Measurements from ENCODE around the gene BORCS6.

DNA sequence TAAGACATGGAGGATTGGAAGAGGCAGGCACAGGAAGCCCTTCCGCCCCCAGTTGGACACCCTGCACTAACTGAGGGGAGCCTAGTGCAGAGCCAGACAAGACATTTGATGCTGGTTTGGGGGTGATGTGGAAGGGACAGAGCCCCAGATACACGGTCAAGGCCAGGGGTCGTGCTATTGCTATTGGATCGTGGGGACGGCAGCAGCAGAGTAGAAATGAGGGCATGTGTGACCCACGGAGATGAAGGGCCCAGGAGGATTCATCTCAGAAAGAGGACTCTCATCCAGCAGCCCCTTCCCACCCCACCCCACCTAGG is 25.2 kb downstream of the BORCS6 start:
- TF ChIP-seq, protein P1, sequence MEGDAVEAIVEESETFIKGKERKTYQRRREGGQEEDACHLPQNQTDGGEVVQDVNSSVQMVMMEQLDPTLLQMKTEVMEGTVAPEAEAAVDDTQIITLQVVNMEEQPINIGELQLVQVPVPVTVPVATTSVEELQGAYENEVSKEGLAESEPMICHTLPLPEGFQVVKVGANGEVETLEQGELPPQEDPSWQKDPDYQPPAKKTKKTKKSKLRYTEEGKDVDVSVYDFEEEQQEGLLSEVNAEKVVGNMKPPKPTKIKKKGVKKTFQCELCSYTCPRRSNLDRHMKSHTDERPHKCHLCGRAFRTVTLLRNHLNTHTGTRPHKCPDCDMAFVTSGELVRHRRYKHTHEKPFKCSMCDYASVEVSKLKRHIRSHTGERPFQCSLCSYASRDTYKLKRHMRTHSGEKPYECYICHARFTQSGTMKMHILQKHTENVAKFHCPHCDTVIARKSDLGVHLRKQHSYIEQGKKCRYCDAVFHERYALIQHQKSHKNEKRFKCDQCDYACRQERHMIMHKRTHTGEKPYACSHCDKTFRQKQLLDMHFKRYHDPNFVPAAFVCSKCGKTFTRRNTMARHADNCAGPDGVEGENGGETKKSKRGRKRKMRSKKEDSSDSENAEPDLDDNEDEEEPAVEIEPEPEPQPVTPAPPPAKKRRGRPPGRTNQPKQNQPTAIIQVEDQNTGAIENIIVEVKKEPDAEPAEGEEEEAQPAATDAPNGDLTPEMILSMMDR (IDR thresholded peaks at IDR 0.05; ENCODE audit: insufficient read depth, low read length, poor library complexity, severe bottlenecking): no peak
- no peak for TF ChIP-seq EZH2phosphoT487 (conservative IDR thresholded peaks at IDR 0.05; ENCODE audit: low read length)

Measured in SU-DHL-6 (cell line).